ENCODE data around the gene CELSR2.

CELSR2 gene

GRCh38 chr1:109265741-109266330, 16.5 kb downstream of the CELSR2 start:
- H3K27ac ChIP-seq (ENCODE audit: low read depth, low read length): no peak overlapping the region
- no peaks in the 10 kb centered on the region for H3K36me3 ChIP-seq (ENCODE audit: control insufficient read depth, low read length)
- no peaks in the 10 kb centered on the region for H4K20me1 ChIP-seq (ENCODE audit: control insufficient read depth, insufficient read depth, low read depth, low read length)

GRCh38 chr1:109266965-109267364, 17.6 kb downstream of the CELSR2 start:
- no peak overlapping the region for H3K4me3 ChIP-seq (ENCODE audit: low read length)
- H3K36me3 ChIP-seq (ENCODE audit: control insufficient read depth, low read length): no peaks in the 10 kb centered on the region
- no peaks in the 10 kb centered on the region for H4K20me1 ChIP-seq (ENCODE audit: control insufficient read depth, insufficient read depth, low read depth, low read length)
- no peak overlapping the region for H3K4me2 ChIP-seq (ENCODE audit: low read length)
- no peaks in the 10 kb centered on the region for H3K79me2 ChIP-seq (ENCODE audit: control insufficient read depth, low read length)
- no peaks in the 10 kb centered on the region for H3K27me3 ChIP-seq (ENCODE audit: control insufficient read depth, low read length)
- H3K9me2 ChIP-seq (replicated peaks; ENCODE audit: control insufficient read depth, low read length): no peaks in the 10 kb centered on the region
- no peaks in the 10 kb centered on the region for H3K4me1 ChIP-seq (ENCODE audit: control insufficient read depth, low read length)
- no peak for TF ChIP-seq EZH2phosphoT487 (IDR thresholded peaks at IDR 0.05; ENCODE audit: borderline replicate concordance, low read length)
- TF ChIP-seq CTCF (IDR thresholded peaks at IDR 0.05; ENCODE audit: low read depth, low read length, poor library complexity, severe bottlenecking): no peak
- no peaks in the 10 kb centered on the region for H3F3A ChIP-seq (ENCODE audit: control insufficient read depth, insufficient read depth)
- H3K27ac ChIP-seq (ENCODE audit: low read depth, low read length): no peak overlapping the region
- no peaks in the 10 kb centered on the region for H3K9me3 ChIP-seq (ENCODE audit: control insufficient read depth, insufficient read depth, low read length)

More at GRCh38 chr1:109265741-109266330, 16.5 kb downstream of the CELSR2 start:
- Histone ChIP-seq H3K9me3 (ENCODE audit: control insufficient read depth, insufficient read depth, low read length) (no peaks in the 10 kb centered on the region), H3K79me2 (ENCODE audit: control insufficient read depth, low read length) (no peaks in the 10 kb centered on the region), H3K27me3 (ENCODE audit: control insufficient read depth, low read length) (no peaks in the 10 kb centered on the region), H3K4me2 (ENCODE audit: low read length) (no peak overlapping the region), H3F3A (ENCODE audit: control insufficient read depth, insufficient read depth) (no peaks in the 10 kb centered on the region), H3K4me3 (ENCODE audit: low read length) (no peak overlapping the region), H3K4me1 (ENCODE audit: control insufficient read depth, low read length) (no peaks in the 10 kb centered on the region), H3K9me2 (replicated peaks; ENCODE audit: control insufficient read depth, low read length) (no peaks in the 10 kb centered on the region)
- TF ChIP-seq EZH2phosphoT487 (IDR thresholded peaks at IDR 0.05; ENCODE audit: borderline replicate concordance, low read length) (no peak), CTCF (IDR thresholded peaks at IDR 0.05; ENCODE audit: low read depth, low read length, poor library complexity, severe bottlenecking) (no peak)

- no peaks in the 10 kb centered on the region for H3K79me2 ChIP-seq (ENCODE audit: control insufficient read depth, low read length)
- no peaks in the 10 kb centered on the region for H3K9me2 ChIP-seq (replicated peaks; ENCODE audit: control insufficient read depth, low read length)
- TF ChIP-seq CTCF (IDR thresholded peaks at IDR 0.05; ENCODE audit: low read depth, low read length, poor library complexity, severe bottlenecking) (no peak), EZH2phosphoT487 (IDR thresholded peaks at IDR 0.05; ENCODE audit: borderline replicate concordance, low read length) (no peak)
- no peaks in the 10 kb centered on the region for H3K4me1 ChIP-seq (ENCODE audit: control insufficient read depth, low read length)
- no peak overlapping the region for H3K4me2 ChIP-seq (ENCODE audit: low read length)
- H3F3A ChIP-seq (ENCODE audit: control insufficient read depth, insufficient read depth): no peaks in the 10 kb centered on the region
- no peaks in the 10 kb centered on the region for H3K9me3 ChIP-seq (ENCODE audit: control insufficient read depth, insufficient read depth, low read length)
- no peak overlapping the region for H3K27ac ChIP-seq (ENCODE audit: low read depth, low read length)
- H4K20me1 ChIP-seq (ENCODE audit: control insufficient read depth, insufficient read depth, low read depth, low read length): no peaks in the 10 kb centered on the region
- no peaks in the 10 kb centered on the region for H3K36me3 ChIP-seq (ENCODE audit: control insufficient read depth, low read length)
- no peaks in the 10 kb centered on the region for H3K27me3 ChIP-seq (ENCODE audit: control insufficient read depth, low read length)
- H3K4me3 ChIP-seq (ENCODE audit: low read length): no peak overlapping the region
Observed at GRCh38 chr1:109267743-109268300, 18.5 kb downstream of the CELSR2 start.
